Measurements from ENCODE around the gene RPL10.

DNA sequence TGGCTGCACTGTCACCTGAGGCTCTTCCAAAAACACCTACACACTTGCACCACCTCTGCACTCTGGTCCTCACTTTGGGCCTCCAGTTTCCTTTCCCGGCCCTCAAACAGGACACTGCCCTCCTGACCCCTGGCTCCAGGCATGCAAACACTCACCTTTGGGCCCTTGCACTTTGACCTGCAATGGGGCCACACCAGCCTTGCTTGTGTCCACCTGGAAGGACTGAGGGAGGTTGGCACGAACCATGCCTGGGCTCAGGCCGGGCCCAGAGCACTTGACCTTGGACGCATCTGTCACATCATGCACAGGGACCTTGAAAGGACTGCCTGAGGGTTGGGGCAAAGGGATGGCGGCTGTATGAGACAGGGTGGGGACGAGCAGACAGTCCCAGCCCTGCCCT lies 39.3 kb upstream of the RPL10 start:
- TF ChIP-seq POLR2A (IDR thresholded peaks at IDR 0.05; ENCODE audit: control extremely low read depth in 1 of 2, low read depth in 2 of 2, low read length in 2 of 2) (no peak), CEBPB (IDR thresholded peaks at IDR 0.05; ENCODE audit: low read depth, low read length) (no peak), YY1 (IDR thresholded peaks at IDR 0.05; ENCODE audit: low read depth, low read length) (no peak), GTF2F1 (IDR thresholded peaks at IDR 0.05; ENCODE audit: borderline replicate concordance, low read depth, low read length) (no peak), TAF1 (IDR thresholded peaks at IDR 0.05; ENCODE audit: low read depth, low read length) (no peak), MAX (IDR thresholded peaks at IDR 0.05) (no peak), JUN (IDR thresholded peaks at IDR 0.05; ENCODE audit: low read depth, low read length) (no peak), TBP (IDR thresholded peaks at IDR 0.05; ENCODE audit: low read depth, low read length) (no peak), POLR2AphosphoS5 (IDR thresholded peaks at IDR 0.05; ENCODE audit: low read depth, low read length) (no peak), ZNF274 (IDR thresholded peaks at IDR 0.05; ENCODE audit: borderline replicate concordance, extremely low read depth, low read length) (no peak), RAD21 (IDR thresholded peaks at IDR 0.05 in 1 of 2, conservative IDR thresholded peaks at IDR 0.05 in 1 of 2; ENCODE audit: low read depth in 2 of 2, low read length in 2 of 2) (no peak)
- TF ChIP-seq, protein P1, sequence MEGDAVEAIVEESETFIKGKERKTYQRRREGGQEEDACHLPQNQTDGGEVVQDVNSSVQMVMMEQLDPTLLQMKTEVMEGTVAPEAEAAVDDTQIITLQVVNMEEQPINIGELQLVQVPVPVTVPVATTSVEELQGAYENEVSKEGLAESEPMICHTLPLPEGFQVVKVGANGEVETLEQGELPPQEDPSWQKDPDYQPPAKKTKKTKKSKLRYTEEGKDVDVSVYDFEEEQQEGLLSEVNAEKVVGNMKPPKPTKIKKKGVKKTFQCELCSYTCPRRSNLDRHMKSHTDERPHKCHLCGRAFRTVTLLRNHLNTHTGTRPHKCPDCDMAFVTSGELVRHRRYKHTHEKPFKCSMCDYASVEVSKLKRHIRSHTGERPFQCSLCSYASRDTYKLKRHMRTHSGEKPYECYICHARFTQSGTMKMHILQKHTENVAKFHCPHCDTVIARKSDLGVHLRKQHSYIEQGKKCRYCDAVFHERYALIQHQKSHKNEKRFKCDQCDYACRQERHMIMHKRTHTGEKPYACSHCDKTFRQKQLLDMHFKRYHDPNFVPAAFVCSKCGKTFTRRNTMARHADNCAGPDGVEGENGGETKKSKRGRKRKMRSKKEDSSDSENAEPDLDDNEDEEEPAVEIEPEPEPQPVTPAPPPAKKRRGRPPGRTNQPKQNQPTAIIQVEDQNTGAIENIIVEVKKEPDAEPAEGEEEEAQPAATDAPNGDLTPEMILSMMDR (IDR thresholded peaks at IDR 0.05; ENCODE audit: control extremely low read depth in 1 of 3, insufficient read depth in 1 of 3, low read depth in 1 of 3, low read length in 3 of 3) = no peak
- TF ChIP-seq, protein P2, sequence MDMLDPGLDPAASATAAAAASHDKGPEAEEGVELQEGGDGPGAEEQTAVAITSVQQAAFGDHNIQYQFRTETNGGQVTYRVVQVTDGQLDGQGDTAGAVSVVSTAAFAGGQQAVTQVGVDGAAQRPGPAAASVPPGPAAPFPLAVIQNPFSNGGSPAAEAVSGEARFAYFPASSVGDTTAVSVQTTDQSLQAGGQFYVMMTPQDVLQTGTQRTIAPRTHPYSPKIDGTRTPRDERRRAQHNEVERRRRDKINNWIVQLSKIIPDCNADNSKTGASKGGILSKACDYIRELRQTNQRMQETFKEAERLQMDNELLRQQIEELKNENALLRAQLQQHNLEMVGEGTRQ (IDR thresholded peaks at IDR 0.05; ENCODE audit: low read length) = no peak
